Parathyroid adenoma (tissue), 2 donors: ENCODE measurements around the gene CFAP299.
"Not testable (repeated sequence)": the region's sequence is repeated elsewhere in the genome, so short reads cannot be mapped to it uniquely, and the experiment has no call there.

Experiments used
- H2AFZ ChIP-seq: fragments of 300-600 bp; sonication (generic); one replicate; pipeline ENCODE4 v1.7.0; 2017; ENCODE audit warnings: antibody characterized with exemption, mild to moderate bottlenecking
- H3K27ac ChIP-seq: fragments of 300-600 bp; sonication (generic); one replicate; pipeline ENCODE4 v1.7.0; 2017
- H3K27me3 ChIP-seq: fragments of 300-600 bp; sonication (generic); one replicate; pipeline ENCODE4 v1.7.0; 2017; ENCODE audit warnings: low read length; ENCODE audit not compliant: control insufficient read depth, insufficient read depth
- H3K36me3 ChIP-seq: fragments of 300-600 bp; sonication (generic); one replicate; pipeline ENCODE4 v1.7.0; 2017; ENCODE audit warnings: low read length; ENCODE audit not compliant: control insufficient read depth, insufficient read depth
- H3K4me1 ChIP-seq: fragments of 300-600 bp; sonication (generic); one replicate; pipeline ENCODE4 v1.7.0; 2017; ENCODE audit warnings: control low read depth
- H3K4me2 ChIP-seq: fragments of 300-600 bp; sonication (generic); one replicate; pipeline ENCODE4 v1.7.0; 2017; ENCODE audit warnings: low read length
- H3K4me3 ChIP-seq: fragments of 300-600 bp; sonication (generic); one replicate; pipeline ENCODE4 v1.7.0; 2017; ENCODE audit warnings: low read depth, low read length
- H3K79me2 ChIP-seq: fragments of 300-600 bp; sonication (generic); one replicate; pipeline ENCODE4 v1.7.0; 2017; ENCODE audit warnings: control low read depth
- H3K9ac ChIP-seq: fragments of 300-600 bp; sonication (generic); one replicate; pipeline ENCODE4 v1.7.0; 2017; ENCODE audit warnings: mild to moderate bottlenecking
- H3K9me3 ChIP-seq: fragments of 300-600 bp; sonication (generic); one replicate; pipeline ENCODE4 v1.7.0; 2017; ENCODE audit warnings: low read length; ENCODE audit not compliant: control insufficient read depth
- CTCF ChIP-seq: fragments of 300-600 bp; sonication (generic); IDR thresholded peaks from one replicate; pipeline ENCODE4 v1.7.0; 2017; ENCODE audit warnings: antibody characterized with exemption, mild to moderate bottlenecking
- donor health status: primary hyperparathyroidism.

The CFAP299 gene

GRCh38 chr4:80335554-80336358 is at the start of gene CFAP299:
Gene CFAP299 (plus strand): TSS chr4:80335730.
- Histone ChIP-seq H3K9me3 (no peaks in the 10 kb centered on the region), H3K4me1 (no peaks in the 10 kb centered on the region), H3K27me3 (no peaks in the 10 kb centered on the region), H3K36me3 (no peaks in the 10 kb centered on the region), H3K4me3 (peak within 1 kb of the TSS; percentile 67), H2AFZ (peak within 1 kb of the TSS; percentile 73), H3K4me2 (peak within 1 kb of the TSS; percentile 100), H3K79me2 (no peaks in the 10 kb centered on the region), H3K27ac (no peak within 1 kb of the TSS), H3K9ac (no peak within 1 kb of the TSS)
- TF ChIP-seq CTCF, result peak; percentile 28

- H3K79me2 ChIP-seq, result no peaks in the 10 kb centered on the region
- no peaks in the 10 kb centered on the region for H3K4me1 ChIP-seq
- no peak for TF ChIP-seq CTCF
- H3K36me3 ChIP-seq, result no peaks in the 10 kb centered on the region
- no peaks in the 10 kb centered on the region for H3K9me3 ChIP-seq
- H3K9ac ChIP-seq, result no peak overlapping the region
- H3K4me3 ChIP-seq, result no peak overlapping the region
- no peak overlapping the region for H2AFZ ChIP-seq
- H3K27ac ChIP-seq, result no peak overlapping the region
- no peaks in the 10 kb centered on the region for H3K27me3 ChIP-seq
- H3K4me2 ChIP-seq, result no peak overlapping the region
Measured at GRCh38 chr4:80286451-80286850, 49.1 kb upstream of the CFAP299 start.

GRCh38 chr4:80290665-80291064 is 44.9 kb upstream of the CFAP299 start:
- H3K27ac ChIP-seq, result not testable (repeated sequence)

GRCh38 chr4:80294206-80294605 is 41.3 kb upstream of the CFAP299 start:
- Histone ChIP-seq H3K27me3 (no peaks in the 10 kb centered on the region), H3K4me3 (no peak overlapping the region), H2AFZ (no peak overlapping the region), H3K27ac (no peak overlapping the region), H3K79me2 (no peaks in the 10 kb centered on the region), H3K36me3 (no peaks in the 10 kb centered on the region), H3K4me1 (no peaks in the 10 kb centered on the region), H3K9me3 (no peaks in the 10 kb centered on the region), H3K4me2 (no peak overlapping the region), H3K9ac (no peak overlapping the region)
- TF ChIP-seq CTCF, result no peak

More at GRCh38 chr4:80290665-80291064, 44.9 kb upstream of the CFAP299 start:
- not testable (repeated sequence) for H3K9me3 ChIP-seq, H3K4me3 ChIP-seq, H3K4me2 ChIP-seq, H3K79me2 ChIP-seq, H3K36me3 ChIP-seq, H3K4me1 ChIP-seq, H3K9ac ChIP-seq, H3K27me3 ChIP-seq, H2AFZ ChIP-seq

GRCh38 chr4:80295336-80295735 is 40.2 kb upstream of the CFAP299 start:
- Histone ChIP-seq H3K9me3 (no peaks in the 10 kb centered on the region), H3K4me3 (no peak overlapping the region), H3K27ac (no peak overlapping the region), H3K9ac (no peak overlapping the region), H3K27me3 (no peaks in the 10 kb centered on the region), H3K79me2 (no peaks in the 10 kb centered on the region), H3K4me2 (no peak overlapping the region), H2AFZ (no peak overlapping the region), H3K4me1 (no peaks in the 10 kb centered on the region), H3K36me3 (no peaks in the 10 kb centered on the region)
- TF ChIP-seq CTCF, result no peak
